NT2/D1 (cell line): ENCODE measurements around the gene ZNF592.

Experiments
- DNase-seq: peaks from one replicate; pipeline ENCODE4 v3.0.0-alpha.2; 2011; ENCODE audit warnings: low read depth, low spot score
- H3K27me3 ChIP-seq: 2 replicates; pipeline ENCODE4 v1.6.0; 2011; ENCODE audit warnings: mild to moderate bottlenecking; ENCODE audit not compliant: insufficient read length, insufficient read depth
- H3K36me3 ChIP-seq: 2 replicates; pipeline ENCODE4 v1.6.1; 2011; ENCODE audit warnings: mild to moderate bottlenecking, low read length, mixed read lengths; ENCODE audit not compliant: insufficient read depth, insufficient read length
- H3K4me1 ChIP-seq: 2 replicates; pipeline ENCODE4 v1.5.1; 2011; ENCODE audit not compliant: insufficient read depth, insufficient read length
- H3K4me3 ChIP-seq: 2 replicates; pipeline ENCODE4 v1.5.1; 2011; ENCODE audit warnings: low read depth; ENCODE audit not compliant: insufficient read length
- H3K9ac ChIP-seq: 2 replicates; pipeline ENCODE4 v1.6.0; 2011; ENCODE audit warnings: low read depth; ENCODE audit not compliant: insufficient read length
- H3K9me3 ChIP-seq: 2 replicates; pipeline ENCODE4 v1.5.1; 2011; ENCODE audit warnings: mild to moderate bottlenecking, low read length; ENCODE audit not compliant: insufficient read depth
- SUZ12 ChIP-seq: IDR thresholded peaks from 2 replicates; pipeline ENCODE4 v1.6.1; 2011; ENCODE audit not compliant: insufficient read length, insufficient read depth; ENCODE audit errors: extremely low read depth
- YY1 ChIP-seq: IDR thresholded peaks from 2 replicates; pipeline ENCODE4 v1.6.1; 2011; ENCODE audit not compliant: insufficient read length, insufficient read depth
- ZNF274 ChIP-seq: IDR thresholded peaks from 2 replicates; pipeline ENCODE4 v1.6.1; 2011; ENCODE audit warnings: mild to moderate bottlenecking, low read depth, low read length

ZNF592 gene

GRCh38 chr15:84830036-84830435, 81.6 kb downstream of the ZNF592 start:
- DNase-seq, result no peak
- H3K9me3 ChIP-seq, result no peaks in the 10 kb centered on the region
- H3K27me3 ChIP-seq, result no peaks in the 10 kb centered on the region
- peaks cover 3% of the 10 kb centered on the region for H3K4me1 ChIP-seq
- peaks cover 96% of the 10 kb centered on the region for H3K36me3 ChIP-seq
- TF ChIP-seq SUZ12 (no peak), ZNF274 (no peak), YY1 (no peak)
- no peak overlapping the region for H3K9ac ChIP-seq
- no peak overlapping the region for H3K4me3 ChIP-seq

GRCh38 chr15:84831028-84831427, 82.6 kb downstream of the ZNF592 start:
- no peak for TF ChIP-seq YY1
- TF ChIP-seq SUZ12, result no peak
- peaks cover 3% of the 10 kb centered on the region for H3K4me1 ChIP-seq
- H3K36me3 ChIP-seq, result peaks cover 98% of the 10 kb centered on the region
- H3K9me3 ChIP-seq, result no peaks in the 10 kb centered on the region
- H3K27me3 ChIP-seq, result no peaks in the 10 kb centered on the region
- H3K4me3 ChIP-seq, result no peak overlapping the region
- DNase-seq, result no peak
- H3K9ac ChIP-seq, result no peak overlapping the region

- Histone ChIP-seq H3K36me3 (peaks cover 98% of the 10 kb centered on the region), H3K4me1 (peaks cover 3% of the 10 kb centered on the region), H3K9me3 (no peaks in the 10 kb centered on the region), H3K27me3 (no peaks in the 10 kb centered on the region), H3K4me3 (no peak overlapping the region), H3K9ac (no peak overlapping the region)
- no peak for DNase-seq
- TF ChIP-seq ZNF274, result no peak
- no peak for TF ChIP-seq SUZ12
- no peak for TF ChIP-seq YY1
Measured at GRCh38 chr15:84831613-84832012, 83.2 kb downstream of the ZNF592 start.

- no peak for TF ChIP-seq SUZ12
- no peak for TF ChIP-seq ZNF274
- H3K4me3 ChIP-seq, result no peak overlapping the region
- H3K9me3 ChIP-seq, result no peaks in the 10 kb centered on the region
- H3K27me3 ChIP-seq, result no peaks in the 10 kb centered on the region
- peaks cover under 1% of the 10 kb centered on the region for H3K4me1 ChIP-seq
- DNase-seq, result no peak
- H3K9ac ChIP-seq, result no peak overlapping the region
- peaks cover 97% of the 10 kb centered on the region for H3K36me3 ChIP-seq
Measured at GRCh38 chr15:84832448-84833040, 84.2 kb downstream of the ZNF592 start.

GRCh38 chr15:84833447-84834228, 85.2 kb downstream of the ZNF592 start:
- H3K4me3 ChIP-seq, result no peak overlapping the region
- no peaks in the 10 kb centered on the region for H3K9me3 ChIP-seq
- H3K36me3 ChIP-seq, result peaks cover 94% of the 10 kb centered on the region
- DNase-seq, result no peak
- TF ChIP-seq SUZ12, result no peak
- TF ChIP-seq ZNF274, result no peak
- TF ChIP-seq YY1, result no peak
- no peaks in the 10 kb centered on the region for H3K27me3 ChIP-seq
- H3K9ac ChIP-seq, result no peak overlapping the region
- no peaks in the 10 kb centered on the region for H3K4me1 ChIP-seq

GRCh38 chr15:84834229-84834955, 86.0 kb downstream of the ZNF592 start:
- no peak for DNase-seq

GRCh38 chr15:84834969-84835368, 86.6 kb downstream of the ZNF592 start:
- Histone ChIP-seq H3K27me3 (no peaks in the 10 kb centered on the region), H3K9ac (no peak overlapping the region), H3K4me3 (no peak overlapping the region), H3K36me3 (peaks cover 95% of the 10 kb centered on the region), H3K4me1 (no peaks in the 10 kb centered on the region), H3K9me3 (no peaks in the 10 kb centered on the region)
- DNase-seq, result no peak
- TF ChIP-seq SUZ12 (no peak), ZNF274 (no peak)

More at GRCh38 chr15:84834229-84834955, 86.0 kb downstream of the ZNF592 start:
- TF ChIP-seq SUZ12 (no peak), ZNF274 (no peak), YY1 (no peak)
- Histone ChIP-seq H3K4me3 (no peak overlapping the region), H3K36me3 (peaks cover 94% of the 10 kb centered on the region), H3K9me3 (no peaks in the 10 kb centered on the region), H3K9ac (no peak overlapping the region), H3K27me3 (no peaks in the 10 kb centered on the region), H3K4me1 (no peaks in the 10 kb centered on the region)
